ENCODE measurements around the gene GRP.

GRCh38 chr18:59210299-59210698 is 9.7 kb upstream of the GRP start:
- TF ChIP-seq CTCF (IDR thresholded peaks at IDR 0.05) (no peak), POLR2A (IDR thresholded peaks at IDR 0.05) (no peak)

Data from thyroid gland (tissue), 4 donors.